HG03565 (cell line): ENCODE data around the gene CPXM2.

Experiments used
- ATAC-seq: cut with Tn5 transposase; IDR thresholded peaks from one replicate; pipeline ENCODE4 v1.9.1; 2021; ENCODE audit warnings: mild to moderate bottlenecking, moderate library complexity; ENCODE audit not compliant: unreplicated experiment

Gene CPXM2

GRCh38 chr10:123852411-123852951 lies 39.1 kb downstream of the CPXM2 start:
- no peak for ATAC-seq

GRCh38 chr10:123848564-123849457 lies 42.8 kb downstream of the CPXM2 start:
- peak; percentile 69 for ATAC-seq

- no peak for ATAC-seq
Observed at GRCh38 chr10:123847686-123848432, 43.7 kb downstream of the CPXM2 start.

GRCh38 chr10:123843835-123844234 lies 47.8 kb downstream of the CPXM2 start:
- ATAC-seq = no peak

GRCh38 chr10:123842692-123843385 lies 48.8 kb downstream of the CPXM2 start:
- no peak for ATAC-seq

- no peak for ATAC-seq
Observed at GRCh38 chr10:123841560-123841959, 50.0 kb downstream of the CPXM2 start.

GRCh38 chr10:123841115-123841514 lies 50.5 kb downstream of the CPXM2 start:
- ATAC-seq = no peak

- no peak for ATAC-seq
Observed at GRCh38 chr10:123840714-123841113, 50.9 kb downstream of the CPXM2 start.

- no peak for ATAC-seq
Observed at GRCh38 chr10:123838596-123839310, 52.9 kb downstream of the CPXM2 start.

- no peak for ATAC-seq
Observed at GRCh38 chr10:123837756-123838155, 53.9 kb downstream of the CPXM2 start.

- ATAC-seq = no peak
Observed at GRCh38 chr10:123836418-123837145, 55.0 kb downstream of the CPXM2 start.

- ATAC-seq = peak; percentile 64
Observed at GRCh38 chr10:123835575-123835974, 56.0 kb downstream of the CPXM2 start.

- no peak for ATAC-seq
Observed at GRCh38 chr10:123833170-123833850, 58.3 kb downstream of the CPXM2 start.

- no peak for ATAC-seq
Observed at GRCh38 chr10:123831259-123831658, 60.3 kb downstream of the CPXM2 start.

GRCh38 chr10:123821136-123821535 lies 70.5 kb downstream of the CPXM2 start:
- no peak for ATAC-seq

GRCh38 chr10:123809632-123810031 lies 82.0 kb downstream of the CPXM2 start:
- no peak for ATAC-seq

- no peak for ATAC-seq
Observed at GRCh38 chr10:123808906-123809305, 82.7 kb downstream of the CPXM2 start.

- ATAC-seq = no peak
Observed at GRCh38 chr10:123808286-123808685, 83.3 kb downstream of the CPXM2 start.

- no peak for ATAC-seq
Observed at GRCh38 chr10:123807444-123808035, 84.1 kb downstream of the CPXM2 start.
